Renal cortex interstitium (tissue), 11 donors: ENCODE measurements around the gene DLX6. TPM values are rescaled to one million over a fixed set of nuclear protein-coding genes. Genes with fewer than 3 reads are reported as not detected.

Source experiments
- DNase-seq, 11 donors: peaks; one replicate each; pipeline ENCODE4 v3.0.0-alpha.2; 2013; ENCODE audit warnings: low read depth in 9 of 11, low spot score in 4 of 11; ENCODE audit errors: extremely low read depth in 1 of 11
- polyA plus RNA-seq, 3 donors: library from polyadenylated mRNA; unstranded; fragments of 120-200 nt; gene quantifications; one replicate each; pipeline ENCODE4 v1.2.1, GENCODE V29; 2013; ENCODE audit not compliant: insufficient read length in 3 of 3

Gene DLX6
- polyA plus RNA-seq, 3 donors, result not detected

DNA sequence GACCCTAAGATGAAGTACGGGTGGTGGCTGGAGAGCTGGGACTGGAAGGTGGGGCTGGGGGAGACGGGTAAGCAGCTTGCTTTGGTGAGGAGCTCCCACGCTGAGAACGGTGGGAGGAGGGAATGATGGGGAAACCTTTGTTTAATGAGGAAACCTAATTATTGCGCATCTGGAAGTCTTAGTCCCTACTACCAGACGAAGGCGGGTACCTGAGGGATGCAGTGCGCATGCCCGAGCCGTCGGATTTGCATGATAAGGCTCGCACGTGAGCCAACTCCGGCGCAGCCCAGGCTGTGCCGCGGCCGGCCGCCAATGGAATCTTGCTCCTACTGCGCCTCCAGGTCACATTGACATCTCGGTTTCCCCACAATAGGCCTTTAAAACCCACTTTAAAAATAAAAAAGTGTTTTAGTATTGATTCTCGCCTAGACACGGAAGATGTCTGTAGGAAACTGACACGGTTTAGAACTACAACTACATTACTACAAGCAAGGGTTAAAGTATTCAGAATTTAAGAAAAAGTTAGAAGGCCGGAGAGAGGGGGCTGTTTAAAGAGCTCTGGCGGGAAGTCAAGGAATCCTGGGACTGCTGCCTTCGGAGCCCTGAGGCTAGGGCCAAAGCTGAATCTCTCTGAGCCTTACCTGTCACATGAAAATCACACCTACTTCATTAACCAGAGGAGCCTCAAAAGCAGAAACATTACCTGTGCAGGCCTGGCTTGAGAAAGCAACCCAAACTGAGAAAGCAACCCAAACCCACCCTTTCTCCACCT lies 12.1 kb upstream of the DLX6 start:
- DNase-seq, result no peak

DNA sequence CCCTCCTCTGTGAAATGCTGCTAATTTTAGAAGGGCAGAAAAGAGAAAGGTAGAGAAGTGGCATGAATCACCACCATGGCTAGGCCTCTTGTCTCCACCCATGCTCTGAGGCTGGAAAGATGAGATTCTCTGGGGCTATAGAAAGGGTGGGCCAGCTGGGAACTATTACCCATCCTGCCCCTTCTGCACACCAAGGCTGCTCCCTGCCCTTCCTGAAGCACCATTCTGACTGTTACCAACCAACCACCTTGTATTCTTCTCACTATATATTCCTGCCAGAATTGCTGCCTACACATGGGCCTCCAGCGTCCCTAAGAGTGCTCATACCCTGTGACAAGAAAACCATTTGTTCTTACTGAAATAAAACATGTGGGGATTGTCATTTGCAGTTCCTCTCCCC lies 11.4 kb upstream of the DLX6 start:
- no peak for DNase-seq

DNA sequence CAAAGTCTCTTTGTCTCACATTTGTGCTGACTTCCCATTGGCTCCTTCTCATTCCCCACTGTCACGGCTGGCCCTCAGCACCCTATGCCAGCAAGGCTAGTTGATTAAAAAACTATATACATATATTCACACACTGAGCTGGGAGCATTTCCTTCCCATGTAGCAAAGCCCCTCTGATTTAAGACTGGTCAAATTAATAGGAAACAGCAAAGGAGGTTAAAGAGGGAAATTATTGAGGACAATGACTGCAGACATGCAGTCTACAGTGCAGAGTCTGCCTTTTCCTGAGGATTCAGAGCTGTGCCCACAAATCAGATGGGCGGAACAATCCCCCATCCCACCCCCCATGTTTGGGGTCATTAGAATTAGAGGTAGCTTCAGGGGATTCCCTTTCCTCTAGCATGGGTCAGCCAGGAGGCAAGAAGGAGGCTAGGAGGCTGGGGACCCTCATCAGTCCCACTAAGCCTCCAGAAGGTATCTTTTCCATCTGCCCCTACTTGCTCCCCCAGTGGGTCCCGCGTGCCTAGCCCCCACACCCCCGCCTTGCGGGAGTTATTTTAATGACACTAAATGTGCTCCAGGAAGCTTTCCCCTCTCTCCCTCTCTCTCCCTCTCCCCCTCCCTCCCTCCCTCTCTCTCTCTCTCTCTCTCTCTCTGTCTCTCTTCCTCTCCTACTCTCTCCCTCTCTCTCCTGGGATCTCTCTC lies 9.8 kb upstream of the DLX6 start:
- DNase-seq, result no peak

DNA sequence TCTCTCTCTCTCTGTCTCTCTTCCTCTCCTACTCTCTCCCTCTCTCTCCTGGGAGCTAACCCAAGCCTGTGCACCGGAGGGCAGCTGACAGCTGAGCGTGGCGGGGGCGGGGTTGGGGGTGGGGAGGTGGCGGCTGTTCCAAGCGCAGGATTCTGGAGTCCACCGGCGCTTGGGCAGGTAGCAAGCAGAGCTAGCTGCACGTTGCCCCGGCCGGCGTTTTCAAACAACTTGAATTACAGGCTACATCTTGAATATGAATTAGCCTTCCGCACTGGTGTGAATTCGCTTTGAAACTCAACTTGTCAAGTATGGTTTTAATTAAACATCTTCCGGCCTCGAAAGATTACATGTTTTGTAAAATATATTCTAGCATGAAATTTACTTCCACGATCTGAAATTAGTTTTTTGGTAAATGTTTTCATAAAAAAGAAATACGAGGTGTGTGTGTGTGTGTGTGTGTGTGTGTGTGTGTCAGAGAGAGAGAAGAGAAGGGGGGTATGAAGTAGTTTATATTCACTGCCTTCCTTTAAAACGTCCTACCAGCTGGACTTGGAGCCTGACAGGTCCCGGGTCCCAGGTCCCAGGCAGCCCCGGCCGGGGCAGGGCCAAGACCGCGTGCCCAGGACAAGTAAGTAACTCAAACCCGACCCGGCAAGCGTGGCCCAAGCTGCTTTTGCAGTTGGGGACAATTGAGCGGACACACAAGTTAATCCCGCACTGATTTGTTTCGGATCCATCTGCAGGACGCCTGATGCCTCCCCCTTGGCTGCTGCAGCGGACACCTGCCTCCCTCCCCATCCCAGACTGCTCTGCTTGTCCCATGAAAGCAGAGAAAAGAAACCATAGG lies 9.0 kb upstream of the DLX6 start:
- no peak for DNase-seq

DNA sequence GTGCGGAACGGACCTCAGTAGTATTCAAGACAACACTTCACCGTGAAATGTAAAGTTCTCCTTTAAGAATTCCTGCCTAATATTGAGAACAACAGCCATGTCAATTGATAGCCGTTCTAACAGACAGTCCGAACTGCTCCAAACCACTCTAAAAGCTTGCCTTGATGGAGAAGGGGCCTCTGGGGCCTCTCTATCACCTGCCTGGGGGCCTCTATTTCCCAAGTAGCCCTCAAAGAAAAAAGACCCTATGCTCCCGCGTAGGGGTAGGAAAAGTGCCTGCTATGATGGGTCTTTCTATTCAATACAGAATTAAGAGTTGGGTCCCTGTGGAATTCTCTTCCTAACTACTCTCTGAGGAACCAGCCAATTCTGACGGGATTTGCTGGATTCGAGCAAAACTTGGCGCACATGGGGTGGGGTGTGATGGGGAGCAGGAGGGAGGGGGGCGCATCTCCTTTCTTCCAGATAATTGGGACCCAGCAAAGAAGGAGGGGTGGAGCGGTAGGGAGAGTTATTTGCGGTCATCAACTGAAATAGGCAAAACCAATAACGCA lies 8.3 kb upstream of the DLX6 start:
- DNase-seq, result no peak

DNA sequence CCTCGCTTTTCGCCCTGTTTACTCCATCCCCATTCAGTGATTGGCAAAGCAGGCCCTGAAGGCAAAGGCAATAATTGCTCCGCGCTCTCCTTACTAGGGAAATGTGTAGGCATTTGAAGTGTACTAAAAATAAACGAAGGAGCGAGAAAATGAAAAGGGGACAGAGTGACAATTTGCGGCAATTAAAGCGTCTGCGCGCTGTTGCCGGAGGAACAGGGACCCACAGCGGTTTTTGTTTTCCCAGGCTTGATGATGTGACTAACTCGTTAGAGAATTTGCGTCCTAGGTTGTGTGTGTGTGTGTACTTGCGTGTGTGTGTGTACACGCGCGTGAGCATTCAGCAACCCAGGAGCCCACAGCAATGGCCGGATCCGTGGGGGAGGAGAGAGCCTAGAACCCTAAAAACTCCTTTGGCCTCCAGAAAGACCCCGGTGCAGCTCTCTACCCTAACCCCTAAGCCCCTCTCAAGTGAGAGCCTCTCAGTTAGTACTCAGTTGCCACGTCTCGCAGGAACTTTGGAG lies 7.8 kb upstream of the DLX6 start:
- DNase-seq, result no peak

DNA sequence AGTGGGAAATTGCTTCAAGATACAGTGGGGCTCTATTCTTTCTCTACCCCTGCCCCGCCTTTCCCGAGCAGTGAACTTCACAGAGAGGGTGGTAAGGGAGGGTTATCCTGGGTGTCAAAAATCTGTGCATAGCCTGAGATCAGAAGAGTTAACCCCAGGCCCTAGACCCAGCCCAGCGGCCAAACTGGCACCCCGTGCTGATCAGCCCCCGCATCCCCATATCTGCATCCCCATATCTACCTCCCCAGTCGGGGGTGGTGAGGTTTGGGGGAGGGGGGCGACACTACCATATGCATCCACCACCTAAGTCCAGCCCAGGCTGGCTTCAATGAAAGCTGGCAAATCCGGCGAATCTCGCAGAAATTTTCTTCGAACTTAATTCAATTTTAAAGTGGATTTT lies 7.0 kb upstream of the DLX6 start:
- DNase-seq, result no peak

DNA sequence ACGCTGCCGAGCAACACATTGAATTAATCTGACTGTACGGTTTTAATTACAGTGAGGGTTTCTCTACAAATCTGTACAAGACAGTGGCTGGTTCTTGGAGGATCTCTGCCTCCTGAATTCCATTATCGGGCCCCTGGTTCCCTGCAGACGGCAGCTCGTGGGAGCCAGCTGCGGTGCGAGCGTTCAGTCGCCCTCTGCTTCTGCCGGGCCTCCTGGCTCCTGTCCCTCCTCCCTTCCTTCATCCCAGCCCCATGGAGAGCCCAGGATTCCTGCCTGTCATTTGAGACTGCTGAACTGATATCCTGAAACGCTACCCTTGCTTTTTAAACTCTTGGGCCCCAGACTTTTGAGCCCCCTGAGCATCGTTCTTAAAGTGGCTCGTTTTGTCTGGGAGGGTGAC lies 6.6 kb upstream of the DLX6 start:
- DNase-seq, result no peak

DNA sequence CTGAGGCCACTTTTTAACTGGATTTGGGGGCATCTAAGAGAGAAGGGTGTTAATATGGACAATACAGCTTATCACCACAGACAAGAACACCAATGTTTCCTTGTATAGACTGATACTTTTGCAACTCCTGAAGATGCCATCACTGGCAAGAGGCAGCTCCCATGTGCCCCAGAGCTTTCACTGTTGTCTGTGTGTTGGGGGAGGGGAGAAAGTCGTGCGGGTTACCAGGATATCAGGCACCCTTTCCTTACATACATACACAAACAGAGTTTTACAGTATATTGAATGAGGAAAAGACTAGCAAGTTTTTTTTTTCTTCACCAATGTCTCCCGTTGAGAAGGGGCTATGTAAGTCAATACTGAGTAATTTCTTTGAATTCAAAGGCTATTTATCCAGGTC lies 4.1 kb upstream of the DLX6 start:
- no peak for DNase-seq

DNA sequence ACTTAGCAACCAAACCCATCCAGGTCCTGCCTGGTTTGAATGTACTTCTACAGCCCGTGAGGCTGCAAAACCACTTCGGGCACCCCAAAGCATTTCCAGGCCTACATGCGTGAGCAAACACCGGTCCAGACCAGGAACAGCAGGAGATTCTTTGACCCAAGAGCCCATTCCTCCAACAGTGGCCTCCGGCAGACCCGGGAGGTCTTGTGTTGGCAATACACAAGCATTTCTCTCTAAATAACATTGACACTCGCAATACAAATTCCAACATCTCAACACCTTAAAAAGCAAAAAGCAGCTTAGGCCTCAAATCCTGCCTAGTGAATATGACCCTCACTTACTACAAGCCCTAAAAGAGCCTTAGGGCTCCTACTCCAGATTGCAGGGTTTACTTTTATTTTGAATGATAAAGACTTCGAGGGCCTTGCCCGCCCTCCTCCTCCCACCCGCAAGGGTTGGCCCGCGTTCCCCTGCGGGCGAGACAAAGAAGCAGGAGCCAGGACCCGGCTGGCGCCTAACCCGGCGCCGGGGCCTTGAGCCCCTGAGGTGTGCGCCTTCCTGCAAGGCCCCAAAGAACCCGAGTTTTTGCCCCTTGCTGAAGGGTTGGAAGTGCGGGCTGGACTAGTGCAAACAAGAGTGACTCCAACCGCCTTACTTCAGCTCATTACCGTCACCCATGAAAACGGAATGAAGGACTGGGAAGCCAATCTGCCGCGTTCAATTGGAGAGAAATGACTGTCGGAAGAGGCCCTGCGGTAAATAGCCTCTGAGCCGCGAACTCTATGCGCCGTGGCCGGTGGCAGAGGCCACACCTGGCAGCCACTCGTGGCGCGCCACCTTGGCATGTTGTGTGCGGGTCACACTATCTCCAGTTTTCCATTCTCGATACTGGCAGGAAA lies 3.4 kb upstream of the DLX6 start:
- no peak for DNase-seq

DNA sequence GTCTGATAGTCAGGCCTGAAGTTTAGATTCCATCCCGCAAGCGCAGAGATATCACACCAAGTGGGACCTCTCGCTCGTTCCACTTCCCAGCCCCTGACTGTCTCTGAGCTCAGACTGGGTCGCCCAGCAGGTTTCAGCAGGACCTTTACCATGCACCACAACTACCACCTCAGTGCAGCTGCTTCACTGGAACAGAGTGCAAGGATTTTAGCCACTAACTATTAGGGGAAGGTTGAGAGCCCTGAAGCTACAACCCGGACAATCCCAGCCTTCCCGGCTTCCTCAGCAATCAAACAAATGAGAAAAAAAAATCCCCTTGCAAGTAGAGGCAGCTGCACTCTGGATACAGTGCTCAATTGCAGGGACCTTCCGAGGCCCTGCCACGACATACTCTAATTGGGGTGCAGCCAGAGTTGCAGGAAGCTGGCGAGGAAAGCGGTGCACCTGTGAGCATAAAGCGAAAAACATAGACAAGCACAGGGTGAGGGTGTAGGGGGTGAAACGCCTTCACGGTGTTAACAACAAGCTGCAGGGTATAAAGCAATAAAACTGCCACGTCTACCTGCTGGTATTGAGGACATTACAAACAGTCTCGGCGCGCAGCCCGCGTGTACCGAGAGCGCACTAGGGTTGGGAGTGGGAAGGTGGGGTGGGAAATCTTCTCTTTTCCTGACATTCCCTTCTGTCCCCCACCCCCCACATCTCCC lies 2.6 kb upstream of the DLX6 start:
- DNase-seq, result no peak

DNA sequence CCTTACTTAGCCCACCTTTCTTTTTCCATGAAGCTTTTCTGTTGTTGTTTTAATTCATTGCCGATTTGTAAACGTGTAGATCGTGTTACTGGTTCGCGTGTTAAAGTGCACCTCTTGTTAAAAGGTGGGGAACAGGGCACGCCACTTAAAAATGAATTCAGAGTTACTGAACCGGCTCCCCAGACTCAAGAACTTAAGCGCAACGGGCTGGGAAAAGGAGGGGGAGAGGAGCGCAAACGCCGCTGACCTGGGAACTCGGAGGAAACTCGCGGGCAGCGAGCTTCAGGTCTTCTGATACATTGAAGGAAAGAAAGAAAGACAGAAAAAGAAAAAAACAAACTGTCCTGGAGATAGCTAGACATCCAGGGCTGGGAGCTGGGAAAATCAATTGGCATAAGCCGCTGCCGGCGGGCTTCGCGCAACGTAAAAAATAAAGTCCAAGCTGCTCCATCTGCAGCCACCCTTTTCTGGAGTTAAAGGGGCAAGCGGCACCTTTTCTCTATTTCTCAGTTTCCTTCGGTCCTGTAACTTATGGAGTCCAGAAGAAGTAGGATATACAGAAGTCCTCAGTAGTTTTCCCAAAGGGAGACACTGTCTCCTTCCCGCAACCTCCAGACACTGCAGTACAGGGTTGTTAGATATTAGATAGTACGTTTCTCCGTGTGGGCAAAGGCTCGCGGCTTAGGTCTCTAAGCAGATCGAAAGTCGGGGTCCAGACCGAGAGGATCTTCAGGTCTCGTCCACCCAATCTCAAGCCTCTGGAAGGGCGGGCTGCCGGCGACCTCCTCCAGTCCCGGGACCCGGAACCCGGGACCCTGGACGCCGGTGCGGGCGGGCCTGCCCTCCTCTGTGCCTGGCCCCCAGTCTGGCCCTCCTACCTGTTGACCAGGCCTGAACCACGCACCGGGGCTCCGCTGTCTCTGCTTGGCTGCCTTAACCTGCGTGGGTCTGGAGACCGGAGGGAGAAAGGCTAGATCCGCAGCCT lies 1.8 kb upstream of the DLX6 start:
- no peak for DNase-seq

DNA sequence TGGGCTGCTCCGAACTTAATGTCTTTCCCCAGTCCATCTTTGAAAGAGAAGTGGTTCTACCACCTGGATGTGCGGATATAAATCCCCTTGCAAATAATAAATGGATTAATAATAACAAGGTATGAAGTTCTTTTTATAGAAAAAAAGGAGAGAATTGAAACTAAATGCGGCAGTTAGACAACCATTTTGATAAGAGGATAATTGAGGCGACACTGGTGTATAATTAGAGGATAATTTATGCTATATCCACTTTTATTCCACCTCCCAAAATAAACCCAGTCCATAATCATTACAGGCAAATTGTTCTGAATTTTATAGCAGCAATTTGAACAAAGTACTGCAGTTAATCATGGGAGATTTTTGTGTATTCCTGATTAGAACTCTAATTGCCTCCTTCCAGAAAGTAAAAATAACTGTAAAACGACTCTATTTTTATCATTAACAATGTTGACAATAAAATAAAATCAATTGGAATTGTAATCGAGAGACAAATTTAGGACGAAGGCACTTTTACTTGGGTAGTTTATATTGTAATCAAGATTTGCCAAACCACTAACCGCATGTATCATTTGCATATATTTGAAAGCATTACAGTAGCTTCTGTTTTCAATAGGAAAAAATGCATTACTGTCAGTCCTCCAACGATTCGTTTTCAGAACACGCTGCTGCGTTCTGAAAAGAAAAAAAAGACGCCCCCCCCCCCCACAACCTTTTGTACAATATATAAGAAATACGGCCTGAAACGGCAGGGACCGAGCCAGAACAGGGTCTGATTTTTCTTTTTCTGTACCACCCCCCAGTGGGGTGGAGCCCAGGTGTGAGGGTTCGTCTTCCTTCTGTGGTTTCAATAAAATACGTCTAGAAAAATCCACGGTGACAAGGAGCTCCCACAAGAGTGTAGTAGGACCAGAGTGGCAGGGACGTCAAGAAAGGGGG lies 838 bp upstream of the DLX6 start:
- DNase-seq, result no peak

DNA sequence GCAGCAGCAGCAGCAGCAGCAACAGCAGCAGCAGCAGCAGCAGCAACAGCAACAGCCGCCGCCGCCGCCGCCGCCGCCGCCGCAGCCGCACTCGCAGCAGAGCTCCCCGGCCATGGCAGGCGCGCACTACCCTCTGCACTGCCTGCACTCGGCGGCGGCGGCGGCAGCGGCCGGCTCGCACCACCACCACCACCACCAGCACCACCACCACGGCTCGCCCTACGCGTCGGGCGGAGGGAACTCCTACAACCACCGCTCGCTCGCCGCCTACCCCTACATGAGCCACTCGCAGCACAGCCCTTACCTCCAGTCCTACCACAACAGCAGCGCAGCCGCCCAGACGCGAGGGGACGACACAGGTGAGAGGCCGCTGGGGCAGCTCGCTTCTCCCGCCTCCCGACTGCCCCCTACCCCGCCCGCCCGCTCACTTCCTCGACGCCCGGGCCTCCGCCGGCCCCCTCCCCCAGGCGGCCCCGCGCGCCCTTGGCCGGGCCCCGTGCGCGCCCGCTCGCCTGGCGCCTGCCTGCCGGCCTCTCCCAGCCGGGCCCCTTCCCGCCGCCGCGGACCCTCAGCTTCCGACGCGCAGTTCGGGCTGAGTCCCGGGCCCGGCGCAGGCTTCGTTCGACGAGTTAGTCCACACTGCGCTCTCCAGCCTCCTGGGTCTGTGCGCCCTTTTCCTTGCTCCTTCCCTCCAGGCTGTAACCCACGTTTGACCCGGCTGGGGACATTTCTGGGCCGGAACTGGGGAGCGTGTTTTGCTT lies 882 bp downstream of the DLX6 start:
- no peak for DNase-seq
